Natural killer cell (primary cell): ENCODE measurements around the gene AOPEP. TPM values are rescaled to one million over a fixed set of nuclear protein-coding genes. Genes with fewer than 3 reads are reported as not detected.

Experiments used
- ATAC-seq, 3 donors: fragments of 150-1000 bp in 2 of 3; fragments of 200-7000 bp in 1 of 3; cut with Tn5 transposase; 1 replicate in 1 of 3; 2 replicates in 2 of 3; pipeline ENCODE4 v1.10.0; 2021; ENCODE audit warnings: mild to moderate bottlenecking in 2 of 3, moderate library complexity in 2 of 3
- DNase-seq, 2 donors: peaks; one replicate each; pipeline versions ENCODE4 v3.0.0 to v3.0.0-alpha.2; 2013 to 2021; ENCODE audit warnings: mixed read lengths in 1 of 2
- H3K27ac ChIP-seq: one replicate; pipeline ENCODE4 v1.5.1; 2013; ENCODE audit warnings: mild to moderate bottlenecking, low read length
- H3K27me3 ChIP-seq: one replicate; pipeline ENCODE4 v1.6.1; 2013; ENCODE audit warnings: low read length; ENCODE audit not compliant: control insufficient read depth, insufficient read depth
- H3K36me3 ChIP-seq: one replicate; pipeline ENCODE4 v1.6.1; 2013; ENCODE audit warnings: low read length; ENCODE audit not compliant: control insufficient read depth, insufficient read depth
- H3K4me1 ChIP-seq: one replicate; pipeline ENCODE4 v1.6.1; 2013; ENCODE audit warnings: low read length; ENCODE audit not compliant: control insufficient read depth, insufficient read depth
- H3K4me3 ChIP-seq: one replicate; pipeline ENCODE4 v1.5.1; 2013; ENCODE audit warnings: low read length
- H3K9me3 ChIP-seq: one replicate; pipeline ENCODE4 v1.6.1; 2013; ENCODE audit warnings: low read length; ENCODE audit not compliant: control insufficient read depth, insufficient read depth
- H3K27ac Mint-ChIP-seq, 2 donors: one replicate each; pipeline ENCODE4 v1.8.0; 2022; ENCODE audit warnings: mild to moderate bottlenecking in 2 of 2, mixed read lengths in 2 of 2, moderate library complexity in 1 of 2
- H3K27me3 Mint-ChIP-seq, 2 donors: one replicate each; pipeline ENCODE4 v1.8.0; 2022; ENCODE audit warnings: low read depth in 2 of 2, mixed read lengths in 2 of 2
- H3K36me3 Mint-ChIP-seq: one replicate; pipeline ENCODE4 v1.8.0; 2022; ENCODE audit warnings: mixed read lengths
- H3K4me1 Mint-ChIP-seq, 2 donors: one replicate each; pipeline ENCODE4 v1.8.0; 2022; ENCODE audit warnings: mixed read lengths in 2 of 2
- H3K4me3 Mint-ChIP-seq: one replicate; pipeline ENCODE4 v1.8.0; 2022; ENCODE audit warnings: mild to moderate bottlenecking, moderate library complexity, mixed read lengths
- H3K9me3 Mint-ChIP-seq, 2 donors: one replicate each; pipeline ENCODE4 v1.8.0; 2022; ENCODE audit warnings: mixed read lengths in 2 of 2
- CTCF ChIP-seq: fragments of 200-600 bp; IDR thresholded peaks from one replicate; pipeline ENCODE4 v1.8.0; 2022; ENCODE audit warnings: antibody characterized with exemption
- WGBS: methylation state at CpG from one replicate; pipeline ENCODE4 v1.1.7; 2013; ENCODE audit warnings: missing lambda C conversion rate; ENCODE audit not compliant: insufficient coverage; 5-methylcytosine and 5-hydroxymethylcytosine counted together
- intact Hi-C: fragments of 100-400 bp; cut with micrococcal nuclease; formaldehyde crosslinking; loops from one replicate; pipeline ENCODE4 v1.14.2; 2022
- total RNA-seq, 4 donors: library from RNA; stranded (reverse); fragments of 120-200 nt in 1 of 4; gene quantifications; one replicate each; pipeline versions ENCODE4 v1.2.3 to v1.2.4, GENCODE V29; 2013 to 2022

The AOPEP gene
- total RNA-seq, 3 donors from 2014 or later (not counting 1 experiment from before 2014, with no cell fraction given): 20.1 to 22.6 (median 20.6) TPM

GRCh38 chr9:94800424-94801117 is 74.1 kb downstream of the AOPEP start:
- ATAC-seq (no peak), DNase-seq (no peak)
- no peak overlapping the region for H3K4me3 Mint-ChIP-seq
- Histone ChIP-seq H3K4me1 (no peaks in the 10 kb centered on the region), H3K27me3 (no peaks in the 10 kb centered on the region), H3K36me3 (peaks cover 2% of the 10 kb centered on the region), H3K27ac (no peak overlapping the region), H3K9me3 (no peaks in the 10 kb centered on the region), H3K4me3 (no peak overlapping the region)
- H3K27ac Mint-ChIP-seq: no peak overlapping the region
- TF ChIP-seq CTCF: no peak
- no peaks in the 10 kb centered on the region for H3K27me3 Mint-ChIP-seq
- WGBS: 96% methylated on average over 8 of the region's 8 CpGs
- H3K9me3 Mint-ChIP-seq: no peaks in the 10 kb centered on the region
- H3K36me3 Mint-ChIP-seq: no peaks in the 10 kb centered on the region
- intact Hi-C loops: loop anchor here (5.0 kb wide), 1 partner anchor 77 kb away; no protein-coding TSS in a partner anchor
- H3K4me1 Mint-ChIP-seq: peaks cover 7 to 15% of the 10 kb centered on the region in 2 donors

- Histone ChIP-seq H3K4me1 (no peaks in the 10 kb centered on the region), H3K27me3 (no peaks in the 10 kb centered on the region), H3K4me3 (no peak overlapping the region), H3K36me3 (peaks cover 2% of the 10 kb centered on the region), H3K9me3 (no peaks in the 10 kb centered on the region), H3K27ac (no peak overlapping the region)
- TF ChIP-seq CTCF: no peak
- no peaks in the 10 kb centered on the region for H3K9me3 Mint-ChIP-seq
- ATAC-seq (no peak), DNase-seq (no peak)
- no peak overlapping the region for H3K4me3 Mint-ChIP-seq
- no CpG with 5 or more reads among the region's 1 CpG for WGBS
- H3K27ac Mint-ChIP-seq: no peak overlapping the region
- H3K36me3 Mint-ChIP-seq: no peaks in the 10 kb centered on the region
- peaks cover 10 to 20% of the 10 kb centered on the region in 2 donors for H3K4me1 Mint-ChIP-seq
- intact Hi-C loops: loop anchor here (5.0 kb wide), 1 partner anchor 76 kb away; no protein-coding TSS in a partner anchor
- no peaks in the 10 kb centered on the region for H3K27me3 Mint-ChIP-seq
Observed at GRCh38 chr9:94801234-94801633, 74.7 kb downstream of the AOPEP start.

DNA sequence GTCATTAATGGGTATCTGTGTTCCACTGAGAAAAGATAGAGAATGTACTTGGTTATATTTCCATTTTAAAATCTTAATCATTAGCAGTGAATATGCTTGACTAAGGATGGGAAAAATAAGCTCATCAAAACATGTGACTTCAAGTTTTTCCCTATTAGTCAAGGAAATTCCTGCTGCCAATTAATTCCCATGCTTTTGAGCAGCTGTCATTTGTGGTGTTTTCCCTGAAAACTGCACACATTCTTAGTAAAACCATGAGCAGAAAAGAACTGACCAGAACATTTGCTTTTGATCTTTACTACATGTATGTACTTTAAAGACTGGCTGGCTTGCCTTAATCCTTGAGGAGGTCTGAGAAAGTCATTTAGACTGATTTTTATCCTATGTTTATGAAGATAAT is 75.2 kb downstream of the AOPEP start:
- Histone ChIP-seq H3K4me3 (no peak overlapping the region), H3K27me3 (no peaks in the 10 kb centered on the region), H3K4me1 (no peaks in the 10 kb centered on the region), H3K27ac (no peak overlapping the region), H3K9me3 (no peaks in the 10 kb centered on the region), H3K36me3 (peaks cover 2% of the 10 kb centered on the region)
- Mint-ChIP-seq H3K27ac (no peak overlapping the region), H3K4me3 (no peak overlapping the region), H3K9me3 (no peaks in the 10 kb centered on the region), H3K36me3 (no peaks in the 10 kb centered on the region), H3K27me3 (no peaks in the 10 kb centered on the region), H3K4me1 (peaks cover 14 to 24% of the 10 kb centered on the region in 2 donors)
- intact Hi-C loops: loop anchor here (5.0 kb wide), 1 partner anchor 76 kb away; no protein-coding TSS in a partner anchor
- DNase-seq (no peak), ATAC-seq (no peak)
- TF ChIP-seq CTCF: no peak

GRCh38 chr9:94802251-94802650 is 75.8 kb downstream of the AOPEP start:
- Mint-ChIP-seq H3K4me3 (no peak overlapping the region), H3K9me3 (no peaks in the 10 kb centered on the region), H3K27me3 (no peaks in the 10 kb centered on the region), H3K36me3 (no peaks in the 10 kb centered on the region), H3K4me1 (peaks cover 15 to 24% of the 10 kb centered on the region in 2 donors), H3K27ac (peak overlapping the region in 1 of 2 donors; percentile 21)
- Histone ChIP-seq H3K36me3 (peaks cover 2% of the 10 kb centered on the region), H3K4me3 (no peak overlapping the region), H3K27me3 (no peaks in the 10 kb centered on the region), H3K27ac (no peak overlapping the region), H3K9me3 (no peaks in the 10 kb centered on the region), H3K4me1 (no peaks in the 10 kb centered on the region)
- WGBS: 95% methylated on average over 1 of the region's 1 CpG
- no peak for DNase-seq
- intact Hi-C loops: loop anchor here (5.0 kb wide), 1 partner anchor 75 kb away; no protein-coding TSS in a partner anchor
- ATAC-seq: no peak
- no peak for TF ChIP-seq CTCF
